KMS-11 (cell line): Measurements from ENCODE around the gene KIF3C.

Experiments
- H2AFZ ChIP-seq: fragments of 200-600 bp; sonication (generic); 2 replicates; pipeline ENCODE4 v1.6.1; 2016; ENCODE audit warnings: antibody characterized with exemption, mixed run types, low read depth
- H3K27ac ChIP-seq: fragments of 200-600 bp; sonication (generic); 2 replicates; pipeline ENCODE4 v1.6.1; 2016; ENCODE audit warnings: mild to moderate bottlenecking, mixed run types
- H3K27me3 ChIP-seq: fragments of 200-600 bp; sonication (generic); 2 replicates; pipeline ENCODE4 v1.6.1; 2017; ENCODE audit warnings: mild to moderate bottlenecking, low read depth, mixed run types, moderate library complexity; ENCODE audit not compliant: insufficient read depth
- H3K36me3 ChIP-seq: fragments of 200-600 bp; sonication (generic); 2 replicates; pipeline ENCODE4 v1.6.1; 2017; ENCODE audit warnings: mild to moderate bottlenecking, mixed run types; ENCODE audit not compliant: insufficient read depth
- H3K4me1 ChIP-seq: fragments of 200-600 bp; sonication (generic); 2 replicates; pipeline ENCODE4 v1.6.1; 2016; ENCODE audit warnings: mild to moderate bottlenecking, low read depth, mixed run types; ENCODE audit not compliant: poor library complexity, severe bottlenecking
- H3K4me2 ChIP-seq: fragments of 200-600 bp; sonication (generic); 2 replicates; pipeline ENCODE4 v1.7.0; 2016; ENCODE audit warnings: mild to moderate bottlenecking, mixed run types
- H3K4me3 ChIP-seq: fragments of 200-600 bp; sonication (generic); IDR thresholded peaks from 2 replicates; pipeline ENCODE4 v1.6.1; 2017; ENCODE audit warnings: low read depth, low read length, mixed read lengths; ENCODE audit not compliant: insufficient read depth
- H3K79me2 ChIP-seq: fragments of 200-600 bp; sonication (generic); 2 replicates; pipeline ENCODE4 v1.6.1; 2016; ENCODE audit warnings: low read depth, mixed run types; ENCODE audit not compliant: insufficient read depth
- H3K9ac ChIP-seq: fragments of 200-600 bp; sonication (generic); 2 replicates; pipeline ENCODE4 v1.6.1; 2016; ENCODE audit warnings: mild to moderate bottlenecking, mixed run types
- H4K20me1 ChIP-seq: fragments of 200-600 bp; sonication (generic); 2 replicates; pipeline ENCODE4 v1.6.1; 2016; ENCODE audit warnings: mild to moderate bottlenecking, mixed run types; ENCODE audit not compliant: insufficient read depth
- TF ChIP-seq, protein P1 (sequence below): fragments of 200-600 bp; sonication (generic); conservative IDR thresholded peaks from 2 replicates; pipeline ENCODE4 v1.6.1; 2017; ENCODE audit warnings: low read depth, mild to moderate bottlenecking, antibody characterized with exemption, low read length, moderate library complexity, mixed read lengths

Gene KIF3C

DNA sequence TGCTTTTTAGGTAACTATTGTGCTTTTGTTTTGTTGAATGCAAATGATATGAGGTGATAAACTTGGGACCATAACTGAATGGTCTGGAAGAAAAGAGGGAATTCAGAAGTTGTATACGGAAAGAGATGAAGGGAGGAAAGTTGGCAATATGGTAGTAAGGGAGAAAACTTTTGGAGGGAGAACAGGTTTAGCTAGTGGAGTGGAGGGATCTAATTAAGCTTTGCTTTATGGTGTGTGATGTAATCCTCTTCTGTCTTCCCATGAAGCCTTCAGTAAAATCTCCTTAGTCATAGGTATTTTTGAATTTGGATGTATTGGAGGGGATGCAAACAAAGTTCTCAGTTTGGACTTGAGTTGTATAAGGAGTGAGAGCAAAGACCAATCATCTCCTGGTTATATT, 31.4 kb upstream of the KIF3C start:
- Histone ChIP-seq H3K36me3 (no peaks in the 10 kb centered on the region), H3K9ac (no peak overlapping the region), H3K27me3 (no peaks in the 10 kb centered on the region), H3K4me3 (no peak overlapping the region), H4K20me1 (no peaks in the 10 kb centered on the region), H2AFZ (no peak overlapping the region), H3K79me2 (no peaks in the 10 kb centered on the region), H3K27ac (no peak overlapping the region), H3K4me2 (no peak overlapping the region), H3K4me1 (peaks cover 16% of the 10 kb centered on the region)
- TF ChIP-seq, protein P1, sequence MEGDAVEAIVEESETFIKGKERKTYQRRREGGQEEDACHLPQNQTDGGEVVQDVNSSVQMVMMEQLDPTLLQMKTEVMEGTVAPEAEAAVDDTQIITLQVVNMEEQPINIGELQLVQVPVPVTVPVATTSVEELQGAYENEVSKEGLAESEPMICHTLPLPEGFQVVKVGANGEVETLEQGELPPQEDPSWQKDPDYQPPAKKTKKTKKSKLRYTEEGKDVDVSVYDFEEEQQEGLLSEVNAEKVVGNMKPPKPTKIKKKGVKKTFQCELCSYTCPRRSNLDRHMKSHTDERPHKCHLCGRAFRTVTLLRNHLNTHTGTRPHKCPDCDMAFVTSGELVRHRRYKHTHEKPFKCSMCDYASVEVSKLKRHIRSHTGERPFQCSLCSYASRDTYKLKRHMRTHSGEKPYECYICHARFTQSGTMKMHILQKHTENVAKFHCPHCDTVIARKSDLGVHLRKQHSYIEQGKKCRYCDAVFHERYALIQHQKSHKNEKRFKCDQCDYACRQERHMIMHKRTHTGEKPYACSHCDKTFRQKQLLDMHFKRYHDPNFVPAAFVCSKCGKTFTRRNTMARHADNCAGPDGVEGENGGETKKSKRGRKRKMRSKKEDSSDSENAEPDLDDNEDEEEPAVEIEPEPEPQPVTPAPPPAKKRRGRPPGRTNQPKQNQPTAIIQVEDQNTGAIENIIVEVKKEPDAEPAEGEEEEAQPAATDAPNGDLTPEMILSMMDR = no peak

DNA sequence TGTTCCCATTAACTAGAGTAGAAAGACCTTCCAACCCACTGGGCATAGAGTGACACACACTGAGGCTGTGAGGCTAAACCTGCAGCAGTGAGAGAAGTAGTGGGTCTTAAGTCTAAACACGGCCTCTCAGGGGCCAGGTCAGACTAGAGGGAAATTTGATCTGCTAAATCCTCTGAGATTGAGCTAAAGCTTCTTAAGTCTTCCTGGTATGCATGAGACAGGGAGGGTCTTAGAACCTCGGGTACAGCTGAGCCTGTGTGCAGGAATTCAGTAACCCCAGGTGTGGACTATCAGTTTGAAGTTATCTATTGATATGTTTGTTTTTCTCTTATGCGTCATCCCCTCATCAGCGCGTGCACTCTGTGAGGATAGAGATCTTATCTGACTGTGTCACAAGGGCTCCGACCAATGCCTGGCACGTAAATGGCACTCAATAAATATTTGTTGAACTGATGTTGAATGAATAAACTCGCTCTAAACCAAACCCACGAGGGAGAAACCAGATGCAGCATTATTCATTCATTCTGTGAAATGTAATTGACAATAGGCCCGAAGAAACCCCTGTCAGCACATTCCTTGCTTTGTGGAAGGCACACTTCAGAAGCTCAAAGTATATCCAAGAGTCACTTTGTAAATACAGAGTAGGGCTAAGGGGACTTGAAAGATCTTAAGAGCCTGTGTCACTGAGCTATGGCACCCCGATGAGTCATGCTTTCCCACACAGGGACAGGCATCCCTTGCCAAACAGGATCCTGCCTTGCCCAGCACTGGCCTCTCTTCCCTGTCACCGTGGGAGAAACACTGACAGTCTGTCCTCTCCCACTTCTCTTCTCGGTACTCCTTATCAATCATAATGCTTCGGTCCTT, 29.9 kb upstream of the KIF3C start:
- Histone ChIP-seq H3K4me3 (no peak overlapping the region), H3K4me1 (peaks cover 2% of the 10 kb centered on the region), H4K20me1 (no peaks in the 10 kb centered on the region), H3K79me2 (no peaks in the 10 kb centered on the region), H3K27me3 (no peaks in the 10 kb centered on the region), H3K4me2 (no peak overlapping the region), H3K36me3 (no peaks in the 10 kb centered on the region), H2AFZ (no peak overlapping the region), H3K9ac (no peak overlapping the region), H3K27ac (no peak overlapping the region)
- TF ChIP-seq, protein P1 = no peak

DNA sequence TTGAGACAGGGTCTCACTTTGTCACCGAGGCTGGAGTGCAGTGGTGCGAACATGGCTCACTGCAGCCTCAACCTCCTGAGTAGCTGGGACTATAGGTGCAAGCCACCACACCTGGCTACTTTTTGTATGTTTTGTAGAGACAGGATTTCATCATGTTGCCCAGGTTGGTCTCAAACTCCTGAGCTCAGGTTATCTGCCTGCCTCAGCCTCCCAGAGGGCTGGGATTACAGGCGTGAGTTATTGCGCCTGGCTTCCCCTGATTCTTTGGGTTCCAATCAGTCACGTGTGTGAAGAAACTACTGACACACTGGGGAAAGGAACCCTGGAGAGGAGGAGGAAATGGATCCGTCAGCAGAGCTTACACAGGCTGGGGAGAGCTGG, 29.3 kb upstream of the KIF3C start:
- H3K36me3 ChIP-seq = no peaks in the 10 kb centered on the region
- no peak overlapping the region for H3K9ac ChIP-seq
- TF ChIP-seq, protein P1 = no peak
- H3K4me2 ChIP-seq = no peak overlapping the region
- H3K27me3 ChIP-seq = no peaks in the 10 kb centered on the region
- H3K4me3 ChIP-seq = no peak overlapping the region
- H4K20me1 ChIP-seq = no peaks in the 10 kb centered on the region
- no peak overlapping the region for H2AFZ ChIP-seq
- no peaks in the 10 kb centered on the region for H3K79me2 ChIP-seq
- H3K4me1 ChIP-seq = no peaks in the 10 kb centered on the region
- H3K27ac ChIP-seq = no peak overlapping the region

DNA sequence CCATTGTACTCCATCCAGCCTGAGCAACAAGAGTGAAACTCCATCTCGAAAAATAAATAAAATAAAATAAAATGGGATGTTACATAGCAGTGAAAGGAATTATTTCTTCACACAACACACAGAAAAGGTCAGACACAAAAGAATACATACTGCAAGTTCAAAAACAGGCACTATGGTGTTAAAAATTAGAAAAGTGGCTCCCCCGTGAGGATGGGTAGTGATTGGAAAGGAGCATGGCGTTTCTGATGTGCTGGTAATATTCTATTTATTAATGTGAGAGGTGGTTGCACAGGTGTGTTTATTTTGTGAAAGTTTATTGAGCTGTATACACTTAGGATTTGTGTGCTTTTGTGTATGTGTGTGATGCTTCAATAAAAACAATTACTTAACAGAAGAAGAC, 28.6 kb upstream of the KIF3C start:
- Histone ChIP-seq H3K9ac (no peak overlapping the region), H3K27ac (no peak overlapping the region), H3K36me3 (no peaks in the 10 kb centered on the region), H3K27me3 (no peaks in the 10 kb centered on the region), H2AFZ (no peak overlapping the region), H3K4me3 (no peak overlapping the region), H3K4me2 (no peak overlapping the region), H4K20me1 (no peaks in the 10 kb centered on the region), H3K4me1 (no peaks in the 10 kb centered on the region), H3K79me2 (no peaks in the 10 kb centered on the region)
- TF ChIP-seq, protein P1 = no peak
